IMR-90 (cell line): ENCODE data around the gene TGM4. TPM values are rescaled to one million over a fixed set of nuclear protein-coding genes. Genes with fewer than 3 reads are reported as not detected.

ENCODE experiments used
- ATAC-seq: fragments of 200-7000 bp; cut with Tn5 transposase; 2 replicates; pipeline ENCODE4 v1.9.1; 2020; ENCODE audit warnings: low read depth, mild to moderate bottlenecking, moderate library complexity
- BruUV-seq: library from RNA; stranded (reverse); fragments of 400-500 nt; replicated peaks from 2 replicates; lab custom pipeline; 2021; lab: Mats Ljungman, UMichigan
- CTCF ChIA-PET: fragments of 300-600 bp; formaldehyde crosslinking; extraction: SDS; loops from one replicate; lab custom pipeline; 2021; ENCODE audit warnings: antibody characterized with exemption; lab: Yijun Ruan, JAX
- POLR2A ChIA-PET: fragments of 300-600 bp; sonication (Branson Sonifier 250); formaldehyde crosslinking; loops from one replicate; lab custom pipeline; 2022; ENCODE audit warnings: antibody characterized with exemption; ENCODE audit not compliant: unreplicated experiment; lab: Charles Lee
- DNase-seq: peaks from one replicate; pipeline ENCODE4 v3.0.0; 2013
- H2AFZ ChIP-seq: replicated peaks from 2 replicates; pipeline ENCODE3; 2013; ENCODE audit warnings: low read length, mild to moderate bottlenecking; ENCODE audit not compliant: poor library complexity
- H2AK5ac ChIP-seq: 2 replicates; pipeline ENCODE4 v1.6.1; 2013; ENCODE audit warnings: low read depth, low read length, inconsistent platforms
- H2AK9ac ChIP-seq: replicated peaks from 2 replicates; pipeline ENCODE3; 2013; ENCODE audit warnings: mild to moderate bottlenecking, low read depth, low read length, moderate library complexity; ENCODE audit not compliant: poor library complexity
- H2BK120ac ChIP-seq: 2 replicates; pipeline ENCODE4 v1.6.1; 2013; ENCODE audit warnings: low read depth, low read length, inconsistent platforms
- H2BK15ac ChIP-seq: 3 replicates; pipeline ENCODE4 v1.6.1; 2013; ENCODE audit warnings: low read depth, low read length, inconsistent platforms
- H2BK20ac ChIP-seq: 2 replicates; pipeline ENCODE4 v1.6.1; 2013; ENCODE audit warnings: low read depth, mild to moderate bottlenecking, inconsistent platforms, low read length, moderate library complexity
- H2BK5ac ChIP-seq: 2 replicates; pipeline ENCODE4 v1.6.1; 2013; ENCODE audit warnings: mild to moderate bottlenecking, low read depth, low read length, inconsistent platforms; ENCODE audit not compliant: poor library complexity, severe bottlenecking
- H3K14ac ChIP-seq: replicated peaks from 2 replicates; pipeline ENCODE4 v1.6.1; 2013; ENCODE audit warnings: low read depth, low read length, inconsistent platforms
- H3K18ac ChIP-seq: 2 replicates; pipeline ENCODE4 v1.6.1; 2013; ENCODE audit warnings: low read depth, low read length, control low read depth
- H3K23ac ChIP-seq: 2 replicates; pipeline ENCODE4 v1.6.1; 2013; ENCODE audit warnings: low read depth, low read length, inconsistent platforms
- H3K27ac ChIP-seq: 2 replicates; pipeline ENCODE4 v1.5.1; 2013; ENCODE audit warnings: mild to moderate bottlenecking, control low read depth, low read length; ENCODE audit not compliant: insufficient read depth
- H3K27me3 ChIP-seq: 2 replicates; pipeline ENCODE4 v1.6.1; 2013; ENCODE audit warnings: low read length; ENCODE audit not compliant: control insufficient read depth, insufficient read depth
- H3K36me3 ChIP-seq: 2 replicates; pipeline ENCODE4 v1.6.1; 2013; ENCODE audit warnings: low read length, mixed read lengths; ENCODE audit not compliant: control insufficient read depth, insufficient read depth
- H3K4ac ChIP-seq: 2 replicates; pipeline ENCODE4 v1.6.1; 2013; ENCODE audit warnings: low read depth, low read length, inconsistent platforms
- H3K4me1 ChIP-seq: 2 replicates; pipeline ENCODE4 v1.6.1; 2013; ENCODE audit warnings: low read length, mixed read lengths; ENCODE audit not compliant: control insufficient read depth, insufficient read depth
- H3K4me2 ChIP-seq: 2 replicates; pipeline ENCODE4 v1.6.1; 2013; ENCODE audit warnings: low read depth, mild to moderate bottlenecking, control low read depth, low read length, moderate library complexity
- H3K4me3 ChIP-seq: 2 replicates; pipeline ENCODE4 v1.5.1; 2013; ENCODE audit warnings: low read depth, mild to moderate bottlenecking, control low read depth, low read length, moderate library complexity; ENCODE audit not compliant: insufficient read depth
- H3K56ac ChIP-seq: 2 replicates; pipeline ENCODE4 v1.6.1; 2013; ENCODE audit warnings: low read length, inconsistent platforms; ENCODE audit not compliant: insufficient read depth; ENCODE audit errors: extremely low read depth
- H3K79me1 ChIP-seq, 2 experiments: 2 replicates each; pipeline ENCODE4 v1.6.1; 2013; ENCODE audit warnings: low read length in 2 of 2, inconsistent platforms in 1 of 2, low read depth in 1 of 2
- H3K9ac ChIP-seq: 2 replicates; pipeline ENCODE4 v1.6.1; 2013; ENCODE audit warnings: low read depth, low read length, control low read depth
- H3K9me1 ChIP-seq: 2 replicates; pipeline ENCODE4 v1.6.1; 2013; ENCODE audit warnings: low read length, inconsistent platforms; ENCODE audit not compliant: insufficient read depth
- H3K9me3 ChIP-seq: 2 replicates; pipeline ENCODE4 v1.6.1; 2013; ENCODE audit warnings: low read length; ENCODE audit not compliant: control insufficient read depth, insufficient read depth
- H4K20me1 ChIP-seq: 2 replicates; pipeline ENCODE4 v1.6.1; 2013; ENCODE audit warnings: low read length, inconsistent platforms; ENCODE audit not compliant: insufficient read depth
- H4K5ac ChIP-seq: 2 replicates; pipeline ENCODE4 v1.6.1; 2013; ENCODE audit warnings: mild to moderate bottlenecking, low read depth, low read length, control low read depth
- H4K8ac ChIP-seq, 2 experiments: 2 replicates each; pipeline ENCODE4 v1.6.1; 2013; ENCODE audit warnings: low read depth in 2 of 2, low read length in 2 of 2, control low read depth in 1 of 2, inconsistent platforms in 1 of 2
- H4K91ac ChIP-seq: 2 replicates; pipeline ENCODE4 v1.6.1; 2013; ENCODE audit warnings: low read depth, low read length, inconsistent platforms; ENCODE audit not compliant: insufficient read depth
- CTCF ChIP-seq: conservative IDR thresholded peaks from 2 replicates; pipeline ENCODE4 v1.5.1; 2012; ENCODE audit warnings: mild to moderate bottlenecking, low read depth, low read length, improper control_type of control experiment
- FOS ChIP-seq: fragments of 150-350 bp; IDR thresholded peaks from 2 replicates; pipeline ENCODE4 v1.6.1; 2016; ENCODE audit warnings: low read depth, low read length
- MAFK ChIP-seq: IDR thresholded peaks from 2 replicates; pipeline ENCODE4 v1.6.1; 2012; ENCODE audit warnings: low read depth, low read length, improper control_type of control experiment
- MAZ ChIP-seq: IDR thresholded peaks from 2 replicates; pipeline ENCODE4 v1.6.1; 2012; ENCODE audit warnings: low read depth, mild to moderate bottlenecking, low read length, improper control_type of control experiment, moderate library complexity, borderline replicate concordance
- POLR2A ChIP-seq: IDR thresholded peaks from 2 replicates; pipeline ENCODE4 v1.6.1; 2012; ENCODE audit warnings: mild to moderate bottlenecking, low read depth, low read length
- RCOR1 ChIP-seq: IDR thresholded peaks from 2 replicates; pipeline ENCODE4 v1.6.1; 2012; ENCODE audit warnings: mild to moderate bottlenecking, low read length, improper control_type of control experiment; ENCODE audit not compliant: insufficient replicate concordance
- SMC3 ChIP-seq: fragments of 150-350 bp; IDR thresholded peaks from 2 replicates; pipeline ENCODE4 v1.6.1; 2016; ENCODE audit warnings: low read depth, mild to moderate bottlenecking, antibody characterized with exemption, low read length, moderate library complexity
- WGBS, 2 experiments: methylation state at CpG; one replicate each; pipeline versions ENCODE4 v1.1.5 to v1.1.7; 2013; ENCODE audit warnings: missing lambda C conversion rate in 2 of 2; ENCODE audit not compliant: insufficient read length in 1 of 2; ENCODE audit errors: extremely low coverage in 2 of 2; 5-methylcytosine and 5-hydroxymethylcytosine counted together
- dilution Hi-C: fragments of 300-500 bp; cut with HindIII; formaldehyde crosslinking; loops from one replicate; pipeline ENCODE4 v1.14.3; 2018; ENCODE audit warnings: low sequenced_read_pairs; ENCODE audit not compliant: unreplicated experiment
- in situ Hi-C: fragments of 300-500 bp; cut with MboI; formaldehyde crosslinking; loops from 3 replicates; pipeline ENCODE4 v1.14.3; 2019; ENCODE audit warnings: low sequenced_read_pairs, inconsistent platforms, mixed read lengths
- intact Hi-C: fragments of 100-400 bp; cut with micrococcal nuclease; formaldehyde crosslinking; loops from 2 replicates; pipeline ENCODE4 v1.10.0; 2022
- polyA plus RNA-seq, 3 experiments: library from polyadenylated mRNA; depleted of rRNA; stranded (reverse); fragments of >200 nt; gene quantifications; 2 replicates each; pipeline ENCODE4 v1.2.3, GENCODE V29; 2012; ENCODE audit warnings: low replicate concordance in 1 of 3
- total RNA-seq: library from RNA; depleted of rRNA; stranded (reverse); fragments of >200 nt; gene quantifications from 2 replicates; pipeline ENCODE4 v1.2.3, GENCODE V29; 2012

The TGM4 gene
- total and polyA plus RNA-seq, 2 of the 4 experiments (the other 2 are of a cell fraction): under 0.01 to 0.10 TPM

GRCh38 chr3:44962621-44963393 lies 88.4 kb downstream of the TGM4 start:
- Histone ChIP-seq H3K4me1 (peaks cover 8% of the 10 kb centered on the region), H3K9me1 (peaks cover 6% of the 10 kb centered on the region), H3K9ac (no peak overlapping the region), H3K18ac (no peak overlapping the region), H3K14ac (peak overlapping the region; percentile 49; the same call in 1 of the 2 replicates), H2BK20ac (no peak overlapping the region), H3K4me2 (peak overlapping the region; percentile 12; the same call in 1 of the 2 replicates), H3K27ac (no peak overlapping the region), H3K9me3 (no peaks in the 10 kb centered on the region), H3K27me3 (no peaks in the 10 kb centered on the region), H2BK120ac (no peak overlapping the region), H4K20me1 (peaks cover 51% of the 10 kb centered on the region), H2BK15ac (no peak overlapping the region), H3K23ac (no peak overlapping the region), H4K8ac (no peak overlapping the region), H3K4ac (no peak overlapping the region), H4K91ac (no peak overlapping the region), H2AK9ac (peak overlapping the region; percentile 11), H2BK5ac (no peak overlapping the region), H3K79me1 (peaks cover 23 to 87% of the 10 kb centered on the region in 2 experiments), H2AK5ac (peak overlapping the region; percentile 73), H3K4me3 (no peak overlapping the region), H3K56ac (no peak overlapping the region), H2AFZ (no peak overlapping the region), H4K5ac (no peak overlapping the region), H3K36me3 (peaks cover 9% of the 10 kb centered on the region)
- no TSS peak for BruUV-seq
- WGBS, 2 experiments: 70% methylated on average over 2 of the region's 6 CpGs; no CpG with 5 or more reads in 1 of the 2 experiments
- dilution Hi-C loops: no loop called here
- DNase-seq (peak; percentile 63), ATAC-seq (peak; percentile 77)
- intact Hi-C loops: no loop called here
- ChIA-PET CTCF (interaction anchor here (0.6 kb wide), 1 partner anchor 129 kb away, joined by 3 read pairs; no protein-coding TSS in a partner anchor), POLR2A (interaction anchor here (0.6 kb wide), 1 partner anchor 426 kb away, joined by 3 read pairs; no protein-coding TSS in a partner anchor)
- in situ Hi-C loops: no loop called here
- TF ChIP-seq SMC3: no peak
- no peak for TF ChIP-seq CTCF
- TF ChIP-seq POLR2A: no peak
- no peak for TF ChIP-seq MAZ
- no peak for TF ChIP-seq FOS
- TF ChIP-seq MAFK: peak; percentile 16; the same call in 1 of the 2 replicates
- TF ChIP-seq RCOR1: no peak
